HG03103 (cell line): Measurements from ENCODE around the gene KCTD17.

ENCODE experiments used
- ATAC-seq: cut with Tn5 transposase; IDR thresholded peaks from one replicate; pipeline ENCODE4 v1.9.1; 2021; ENCODE audit warnings: low read depth; ENCODE audit not compliant: unreplicated experiment

KCTD17 gene

GRCh38 chr22:37036655-37037377 lies 14.7 kb upstream of the KCTD17 start:
- no peak for ATAC-seq

- no peak for ATAC-seq
Observed at GRCh38 chr22:37037669-37038068, 13.9 kb upstream of the KCTD17 start.

- no peak for ATAC-seq
Observed at GRCh38 chr22:37039466-37039865, 12.1 kb upstream of the KCTD17 start.

GRCh38 chr22:37043209-37043827 lies 8.2 kb upstream of the KCTD17 start:
- ATAC-seq = no peak

GRCh38 chr22:37043828-37044538 lies 7.6 kb upstream of the KCTD17 start:
- no peak for ATAC-seq

GRCh38 chr22:37044634-37045625 lies 6.6 kb upstream of the KCTD17 start:
- no peak for ATAC-seq

GRCh38 chr22:37045958-37046357 lies 5.6 kb upstream of the KCTD17 start:
- ATAC-seq = no peak

- no peak for ATAC-seq
Observed at GRCh38 chr22:37046589-37046988, 5.0 kb upstream of the KCTD17 start.

GRCh38 chr22:37047006-37047405 lies 4.5 kb upstream of the KCTD17 start:
- no peak for ATAC-seq

GRCh38 chr22:37048133-37048532 lies 3.4 kb upstream of the KCTD17 start:
- ATAC-seq = no peak

GRCh38 chr22:37049224-37049623 lies 2.3 kb upstream of the KCTD17 start:
- ATAC-seq = no peak

GRCh38 chr22:37050913-37051312 lies 629 bp upstream of the KCTD17 start:
- no peak for ATAC-seq

- ATAC-seq = no peak
Observed at GRCh38 chr22:37052386-37053309, 1.1 kb downstream of the KCTD17 start.

GRCh38 chr22:37053310-37054055 lies 1.9 kb downstream of the KCTD17 start:
- no peak for ATAC-seq

GRCh38 chr22:37054056-37054395 lies 2.5 kb downstream of the KCTD17 start:
- ATAC-seq = no peak

GRCh38 chr22:37054600-37055365 lies 3.2 kb downstream of the KCTD17 start:
- ATAC-seq = no peak

GRCh38 chr22:37056246-37056645 lies 4.7 kb downstream of the KCTD17 start:
- ATAC-seq = no peak

GRCh38 chr22:37057226-37057625 lies 5.7 kb downstream of the KCTD17 start:
- no peak for ATAC-seq
